ENCODE measurements around the gene ST3GAL6. TPM values are rescaled to one million over a fixed set of nuclear protein-coding genes. Genes with fewer than 3 reads are reported as not detected.

ST3GAL6 gene
- total and polyA plus RNA-seq, 4 donors: 17.3 to 79.7 (median 29.4) TPM

DNA sequence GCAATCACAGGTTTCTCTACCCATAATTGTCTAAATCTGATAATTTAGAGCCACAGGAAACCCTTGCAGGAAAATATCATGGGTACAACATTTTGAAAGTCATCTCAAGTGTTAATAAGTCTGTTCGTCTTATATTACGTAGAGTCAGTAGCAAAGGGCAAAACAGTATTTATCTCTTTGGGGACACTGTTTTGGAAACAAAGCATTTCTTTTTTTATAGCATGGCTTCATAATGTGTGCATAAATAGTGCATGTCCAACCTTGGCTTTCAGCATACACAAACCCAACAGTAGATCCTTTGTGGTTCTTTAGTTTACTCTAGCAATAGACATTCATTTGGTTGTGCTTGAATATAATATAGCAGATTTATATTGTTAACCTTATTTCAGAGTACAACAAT is 24.0 kb downstream of the ST3GAL6 start:
- WGBS: 24% methylated on average over 2 of the region's 2 CpGs
- TF ChIP-seq RAD21 (IDR thresholded peaks at IDR 0.05) (no peak), NR2F2 (IDR thresholded peaks at IDR 0.05) (no peak), ATF3 (IDR thresholded peaks at IDR 0.05) (no peak), GABPA (IDR thresholded peaks at IDR 0.05 in 1 of 2, conservative IDR thresholded peaks at IDR 0.05 in 1 of 2) (no peak), SP1 (IDR thresholded peaks at IDR 0.05) (no peak), RXRA (IDR thresholded peaks at IDR 0.05) (no peak), FOXA1 (IDR thresholded peaks at IDR 0.05) (no peak), TAF1 (conservative IDR thresholded peaks at IDR 0.05) (no peak), YY1 (IDR thresholded peaks at IDR 0.05) (no peak), ZBTB33 (IDR thresholded peaks at IDR 0.05) (no peak), HNF4A (conservative IDR thresholded peaks at IDR 0.05) (no peak), EGR1 (IDR thresholded peaks at IDR 0.05; ENCODE audit: low read depth in 2 of 2) (no peak), HNF4G (IDR thresholded peaks at IDR 0.05) (no peak), FOXA2 (IDR thresholded peaks at IDR 0.05) (no peak), JUND (IDR thresholded peaks at IDR 0.05) (no peak)
- TF ChIP-seq, protein P1, sequence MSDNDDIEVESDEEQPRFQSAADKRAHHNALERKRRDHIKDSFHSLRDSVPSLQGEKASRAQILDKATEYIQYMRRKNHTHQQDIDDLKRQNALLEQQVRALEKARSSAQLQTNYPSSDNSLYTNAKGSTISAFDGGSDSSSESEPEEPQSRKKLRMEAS (IDR thresholded peaks at IDR 0.05): no peak
- TF ChIP-seq, protein P2, sequence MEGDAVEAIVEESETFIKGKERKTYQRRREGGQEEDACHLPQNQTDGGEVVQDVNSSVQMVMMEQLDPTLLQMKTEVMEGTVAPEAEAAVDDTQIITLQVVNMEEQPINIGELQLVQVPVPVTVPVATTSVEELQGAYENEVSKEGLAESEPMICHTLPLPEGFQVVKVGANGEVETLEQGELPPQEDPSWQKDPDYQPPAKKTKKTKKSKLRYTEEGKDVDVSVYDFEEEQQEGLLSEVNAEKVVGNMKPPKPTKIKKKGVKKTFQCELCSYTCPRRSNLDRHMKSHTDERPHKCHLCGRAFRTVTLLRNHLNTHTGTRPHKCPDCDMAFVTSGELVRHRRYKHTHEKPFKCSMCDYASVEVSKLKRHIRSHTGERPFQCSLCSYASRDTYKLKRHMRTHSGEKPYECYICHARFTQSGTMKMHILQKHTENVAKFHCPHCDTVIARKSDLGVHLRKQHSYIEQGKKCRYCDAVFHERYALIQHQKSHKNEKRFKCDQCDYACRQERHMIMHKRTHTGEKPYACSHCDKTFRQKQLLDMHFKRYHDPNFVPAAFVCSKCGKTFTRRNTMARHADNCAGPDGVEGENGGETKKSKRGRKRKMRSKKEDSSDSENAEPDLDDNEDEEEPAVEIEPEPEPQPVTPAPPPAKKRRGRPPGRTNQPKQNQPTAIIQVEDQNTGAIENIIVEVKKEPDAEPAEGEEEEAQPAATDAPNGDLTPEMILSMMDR (IDR thresholded peaks at IDR 0.05; ENCODE audit: low read depth, low read length, missing input control): no peak
- TF ChIP-seq, protein P3, sequence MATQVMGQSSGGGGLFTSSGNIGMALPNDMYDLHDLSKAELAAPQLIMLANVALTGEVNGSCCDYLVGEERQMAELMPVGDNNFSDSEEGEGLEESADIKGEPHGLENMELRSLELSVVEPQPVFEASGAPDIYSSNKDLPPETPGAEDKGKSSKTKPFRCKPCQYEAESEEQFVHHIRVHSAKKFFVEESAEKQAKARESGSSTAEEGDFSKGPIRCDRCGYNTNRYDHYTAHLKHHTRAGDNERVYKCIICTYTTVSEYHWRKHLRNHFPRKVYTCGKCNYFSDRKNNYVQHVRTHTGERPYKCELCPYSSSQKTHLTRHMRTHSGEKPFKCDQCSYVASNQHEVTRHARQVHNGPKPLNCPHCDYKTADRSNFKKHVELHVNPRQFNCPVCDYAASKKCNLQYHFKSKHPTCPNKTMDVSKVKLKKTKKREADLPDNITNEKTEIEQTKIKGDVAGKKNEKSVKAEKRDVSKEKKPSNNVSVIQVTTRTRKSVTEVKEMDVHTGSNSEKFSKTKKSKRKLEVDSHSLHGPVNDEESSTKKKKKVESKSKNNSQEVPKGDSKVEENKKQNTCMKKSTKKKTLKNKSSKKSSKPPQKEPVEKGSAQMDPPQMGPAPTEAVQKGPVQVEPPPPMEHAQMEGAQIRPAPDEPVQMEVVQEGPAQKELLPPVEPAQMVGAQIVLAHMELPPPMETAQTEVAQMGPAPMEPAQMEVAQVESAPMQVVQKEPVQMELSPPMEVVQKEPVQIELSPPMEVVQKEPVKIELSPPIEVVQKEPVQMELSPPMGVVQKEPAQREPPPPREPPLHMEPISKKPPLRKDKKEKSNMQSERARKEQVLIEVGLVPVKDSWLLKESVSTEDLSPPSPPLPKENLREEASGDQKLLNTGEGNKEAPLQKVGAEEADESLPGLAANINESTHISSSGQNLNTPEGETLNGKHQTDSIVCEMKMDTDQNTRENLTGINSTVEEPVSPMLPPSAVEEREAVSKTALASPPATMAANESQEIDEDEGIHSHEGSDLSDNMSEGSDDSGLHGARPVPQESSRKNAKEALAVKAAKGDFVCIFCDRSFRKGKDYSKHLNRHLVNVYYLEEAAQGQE (IDR thresholded peaks at IDR 0.05): no peak
- peaks cover 5 to 52% (median 39%) of the 10 kb centered on the region in 4 donors for H3K4me1 ChIP-seq (ENCODE audit: control insufficient read depth in 4 of 4, insufficient read depth in 4 of 4, low read length in 3 of 4)

More for the DNA sequence above, 24.0 kb downstream of the ST3GAL6 start:
- no peak overlapping the region for H3K4me3 ChIP-seq (ENCODE audit: low read depth in 1 of 3, low read length in 3 of 3)
- H3K9me3 ChIP-seq (ENCODE audit: control insufficient read depth in 4 of 4, low read length in 3 of 4): no peaks in the 10 kb centered on the region
- peak overlapping the region; percentile 5 to 14 for H3K27ac ChIP-seq (ENCODE audit: low read depth in 1 of 2, low read length in 2 of 2)
- H3K36me3 ChIP-seq (ENCODE audit: control insufficient read depth in 4 of 4, insufficient read depth in 3 of 4, low read depth in 1 of 4, low read length in 3 of 4): peaks cover 0 to 27% (median 9%) of the 10 kb centered on the region in 4 donors
- no peak for DNase-seq (ENCODE audit: low spot score)
- no peak overlapping the region for H3K9ac ChIP-seq (ENCODE audit: low read depth in 1 of 2, low read length in 2 of 2)
- no peaks in the 10 kb centered on the region for H3K27me3 ChIP-seq (ENCODE audit: control insufficient read depth in 4 of 4, insufficient read depth in 4 of 4, low read length in 3 of 4)

Measured in liver (tissue), 9 donors.